ENCODE data around the gene BASP1.
"Not testable (repeated sequence)": the region's sequence is repeated elsewhere in the genome, so short reads cannot be mapped to it uniquely, and the experiment has no call there.

The BASP1 gene

GRCh38 chr5:17292434-17293015, 75.1 kb downstream of the BASP1 start:
- no peak for DNase-seq

GRCh38 chr5:17294639-17295311, 77.3 kb downstream of the BASP1 start:
- DNase-seq = no peak

GRCh38 chr5:17295671-17296070, 78.2 kb downstream of the BASP1 start:
- DNase-seq = no peak

- no peak for DNase-seq
These were observed 84.7 kb downstream of the BASP1 start for GRCh38 chr5:17302106-17302505.

- no peak for DNase-seq
These were observed 85.2 kb downstream of the BASP1 start for GRCh38 chr5:17302604-17303003.

GRCh38 chr5:17304282-17304681, 86.9 kb downstream of the BASP1 start:
- no peak for DNase-seq

- no peak for DNase-seq
These were observed 87.6 kb downstream of the BASP1 start for GRCh38 chr5:17305017-17305416.

GRCh38 chr5:17305964-17306725, 88.7 kb downstream of the BASP1 start:
- DNase-seq = peak; percentile 66

GRCh38 chr5:17306726-17307091, 89.3 kb downstream of the BASP1 start:
- DNase-seq = no peak

- not testable (repeated sequence) for DNase-seq
These were observed 90.0 kb downstream of the BASP1 start for GRCh38 chr5:17307440-17307839.

GRCh38 chr5:17308326-17309065, 91.1 kb downstream of the BASP1 start:
- no peak for DNase-seq

- no peak for DNase-seq
These were observed 92.0 kb downstream of the BASP1 start for GRCh38 chr5:17309462-17309861.

GRCh38 chr5:17310502-17310901, 93.1 kb downstream of the BASP1 start:
- DNase-seq = not testable (repeated sequence)

- DNase-seq = not testable (repeated sequence)
These were observed 94.4 kb downstream of the BASP1 start for GRCh38 chr5:17311811-17312210.

- no peak for DNase-seq
These were observed 94.9 kb downstream of the BASP1 start for GRCh38 chr5:17312358-17312757.

- DNase-seq = peak; percentile 9
These were observed 97.6 kb downstream of the BASP1 start for GRCh38 chr5:17314907-17315471.

GRCh38 chr5:17315710-17316221, 98.3 kb downstream of the BASP1 start:
- DNase-seq = no peak

GRCh38 chr5:17316970-17317459, 99.6 kb downstream of the BASP1 start:
- no peak for DNase-seq

GRCh38 chr5:17317473-17317872, 100.0 kb downstream of the BASP1 start:
- DNase-seq = no peak

- DNase-seq = not testable (repeated sequence)
These were observed 101.7 kb downstream of the BASP1 start for GRCh38 chr5:17319095-17319494.

- no peak for DNase-seq
These were observed 108.6 kb downstream of the BASP1 start for GRCh38 chr5:17325770-17326599.

All from NCI-H774 (cell line).